NCI-H2081 (cell line): Measurements from ENCODE around the gene IQCH.
"Not testable (repeated sequence)": the region's sequence is repeated elsewhere in the genome, so short reads cannot be mapped to it uniquely, and the experiment has no call there.

Source experiments
- DNase-seq, 2 experiments: peaks; one replicate each; lab custom pipeline; 2025; lab: John Stamatoyannopoulos, UW

The IQCH gene

DNA sequence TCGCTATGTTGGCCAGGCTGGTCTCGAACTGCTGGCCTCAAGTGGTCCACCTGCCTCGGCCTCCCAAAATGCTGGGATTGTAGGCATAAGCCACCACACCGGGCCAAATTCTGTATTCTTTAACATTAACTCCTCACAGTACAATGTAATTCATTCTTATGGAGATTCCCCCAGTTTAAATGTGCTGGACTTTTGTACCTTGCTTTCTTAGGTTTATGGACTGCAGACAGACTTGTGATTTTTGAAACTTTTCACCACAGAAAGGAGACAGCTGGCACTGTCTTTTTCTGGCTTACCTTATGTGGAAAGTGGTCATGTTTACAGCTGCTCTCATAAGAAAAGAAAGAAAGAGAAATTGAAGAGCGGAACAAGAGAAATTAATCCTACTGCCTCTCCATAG, 103.8 kb downstream of the IQCH start:
- DNase-seq: no peak

DNA sequence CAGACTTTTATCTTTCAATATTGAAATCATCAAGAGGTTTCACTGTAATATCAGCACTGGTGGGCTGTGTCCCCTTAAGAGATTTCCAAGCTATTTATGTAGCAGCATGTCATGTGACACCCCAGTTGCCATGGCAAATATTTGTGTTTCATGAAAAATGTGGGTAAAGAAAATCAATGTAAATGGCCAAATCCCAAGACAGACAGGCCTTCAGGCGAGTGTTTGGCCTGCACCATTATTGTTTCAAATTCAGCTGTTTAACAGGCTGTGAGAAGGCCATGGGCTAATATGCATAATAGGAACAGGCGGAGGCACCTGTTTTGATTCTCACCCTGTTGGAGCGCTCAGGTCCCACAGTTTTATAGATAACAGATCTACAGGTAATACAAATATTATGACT, 104.2 kb downstream of the IQCH start:
- no peak for DNase-seq

GRCh38 chr15:67359431-67360079, 105.0 kb downstream of the IQCH start:
- DNase-seq: peak; percentile 9 to 42

- DNase-seq: no peak
These were observed 106.5 kb downstream of the IQCH start for GRCh38 chr15:67361100-67361499.

DNA sequence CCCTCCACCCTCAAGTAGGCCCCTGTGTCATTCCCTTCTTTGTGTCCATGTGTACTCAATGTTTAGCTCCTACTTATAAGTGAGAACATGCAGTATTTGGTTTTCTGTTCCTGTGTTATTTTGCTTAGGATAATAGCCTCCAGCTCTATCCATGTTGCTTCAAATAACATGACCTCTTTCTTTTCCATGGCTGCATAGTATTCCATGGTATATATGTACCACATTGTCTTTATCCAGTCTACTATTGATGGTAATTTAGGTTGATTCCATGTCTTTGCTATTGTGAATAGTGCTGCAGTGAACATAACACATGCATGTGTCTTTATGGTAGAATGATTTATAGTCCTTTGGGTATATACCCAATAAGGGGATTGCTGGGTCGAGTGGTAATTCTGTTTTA, 109.1 kb downstream of the IQCH start:
- DNase-seq: not testable (repeated sequence)

DNA sequence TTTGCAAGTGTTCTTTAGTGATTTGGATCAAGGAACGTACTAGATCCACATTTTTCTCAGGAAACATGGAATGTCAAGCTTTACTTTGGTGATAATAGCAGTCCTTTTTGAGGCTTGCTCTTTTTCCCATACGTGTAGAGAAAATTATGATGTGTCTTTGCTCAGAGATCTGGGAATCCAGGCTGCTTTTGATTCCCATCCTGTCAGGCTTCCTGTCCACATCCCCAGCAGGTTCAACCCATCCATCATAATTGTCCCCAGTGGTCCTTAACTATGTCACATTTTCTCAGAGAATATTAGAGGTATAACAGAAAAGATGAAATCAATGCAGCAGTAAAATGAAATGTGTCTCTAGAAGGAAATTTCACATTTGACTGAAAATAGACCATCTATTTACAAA, 111.4 kb downstream of the IQCH start:
- no peak for DNase-seq

DNA sequence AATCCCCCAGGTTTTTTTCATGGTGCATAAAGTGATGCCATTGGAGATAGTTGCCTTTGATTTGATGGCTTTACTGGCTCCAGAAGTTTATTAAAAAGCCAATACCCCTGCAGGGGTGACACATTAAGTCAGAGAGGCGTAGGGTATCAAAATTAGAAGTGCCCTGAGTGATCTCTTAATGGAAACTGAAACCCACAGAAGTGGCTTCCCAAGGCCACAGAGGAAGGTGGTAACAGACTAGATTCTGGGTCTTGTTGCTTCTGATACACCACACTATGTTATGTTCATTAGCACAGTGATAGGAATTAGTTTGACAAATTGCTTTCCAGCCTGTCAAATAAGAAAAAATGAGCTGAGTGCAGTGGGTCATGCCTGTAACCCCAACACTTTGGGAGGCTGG, 112.3 kb downstream of the IQCH start:
- no peak for DNase-seq

GRCh38 chr15:67369359-67369998, 114.9 kb downstream of the IQCH start:
- DNase-seq: no peak

DNA sequence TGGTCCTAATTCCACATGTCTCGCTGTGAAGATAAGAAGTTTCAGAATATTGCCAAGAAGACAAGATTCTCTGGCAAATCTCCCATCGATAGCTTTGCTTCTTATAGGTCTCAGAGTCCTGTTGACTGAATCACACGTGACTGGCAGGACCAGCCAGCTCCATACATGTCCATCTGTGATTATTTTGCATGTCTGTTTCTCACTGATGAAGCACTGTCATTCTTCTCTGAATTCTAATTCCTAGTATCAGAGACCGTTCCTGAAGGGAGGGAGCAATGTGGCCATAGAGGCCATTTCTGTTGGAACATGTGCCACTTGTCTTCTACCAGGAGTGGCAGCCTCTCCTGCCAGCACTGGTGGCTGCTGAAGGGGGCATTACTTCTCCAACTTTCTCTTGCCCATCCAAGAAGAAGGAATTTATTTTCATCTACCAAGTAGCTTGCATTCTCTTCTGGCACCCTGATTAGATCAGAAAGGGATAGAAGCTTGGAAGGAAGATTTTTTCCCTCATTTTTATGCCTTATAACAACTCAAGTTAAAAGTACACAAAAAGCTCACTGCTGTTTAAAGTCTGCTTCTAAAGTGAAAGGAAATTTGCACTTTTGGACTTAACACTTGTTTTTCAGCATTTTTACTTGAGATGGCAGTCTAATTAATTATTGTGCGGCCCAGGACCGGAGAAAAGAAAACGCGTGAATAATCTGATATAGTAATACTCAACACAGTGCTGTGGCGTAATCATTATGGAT, 115.8 kb downstream of the IQCH start:
- no peak for DNase-seq

GRCh38 chr15:67372543-67372942, 118.0 kb downstream of the IQCH start:
- no peak for DNase-seq

DNA sequence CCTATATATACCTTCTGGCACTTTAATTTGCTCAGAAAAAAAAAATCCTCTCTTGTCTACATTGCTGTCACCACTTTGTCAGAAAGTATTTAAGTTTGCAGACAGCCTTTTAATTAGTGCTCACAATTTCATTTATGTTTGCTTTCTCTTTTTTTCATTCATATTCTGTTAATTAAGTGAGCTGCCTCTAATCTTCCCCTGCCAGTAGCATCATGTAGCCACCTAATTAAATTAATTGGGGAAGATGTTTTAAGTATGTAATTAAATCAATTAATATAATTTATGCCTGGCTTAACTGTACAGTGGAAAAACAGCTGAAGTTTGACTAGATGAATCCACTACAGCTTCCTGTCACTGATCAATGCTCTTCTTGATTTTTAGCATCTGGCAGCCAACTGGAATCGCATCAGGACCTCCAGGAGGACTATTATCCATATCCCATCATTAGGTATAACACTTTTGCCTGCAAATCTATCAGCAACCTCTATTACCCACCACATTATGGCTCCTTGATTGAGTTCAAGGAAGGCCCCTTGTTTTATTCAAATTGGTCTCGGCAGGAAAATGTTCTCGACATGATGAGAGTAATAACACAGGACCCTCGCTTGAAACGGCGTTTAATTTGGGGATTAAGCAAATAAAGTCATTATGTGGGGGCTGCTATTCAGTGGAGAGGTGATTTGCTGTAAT, 118.5 kb downstream of the IQCH start:
- DNase-seq: no peak

GRCh38 chr15:67373971-67374370, 119.4 kb downstream of the IQCH start:
- no peak for DNase-seq

- no peak for DNase-seq
These were observed 124.9 kb downstream of the IQCH start for GRCh38 chr15:67379530-67379929.

- DNase-seq: no peak
These were observed 126.3 kb downstream of the IQCH start for GRCh38 chr15:67380921-67381320.

GRCh38 chr15:67381416-67382045, 126.9 kb downstream of the IQCH start:
- no peak for DNase-seq

DNA sequence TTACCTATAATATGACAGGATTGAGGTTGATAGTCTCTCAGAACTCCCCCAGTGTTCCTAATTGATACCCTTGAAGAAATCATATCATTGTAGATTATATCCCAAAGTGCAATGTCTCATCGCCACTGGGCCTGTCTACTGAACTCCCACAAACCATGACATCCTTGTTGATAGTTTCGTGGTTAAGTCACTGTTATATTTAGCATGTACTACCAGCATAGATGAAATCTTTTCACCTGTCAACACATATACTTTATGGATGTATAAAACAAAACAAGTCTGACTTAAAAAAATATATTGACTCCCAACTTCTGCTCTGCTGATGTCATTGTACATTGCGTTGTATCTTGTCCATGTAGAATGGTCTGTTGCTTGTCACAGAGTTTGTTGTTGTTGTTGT, 128.1 kb downstream of the IQCH start:
- no peak for DNase-seq

GRCh38 chr15:67383899-67384298, 129.3 kb downstream of the IQCH start:
- no peak for DNase-seq

DNA sequence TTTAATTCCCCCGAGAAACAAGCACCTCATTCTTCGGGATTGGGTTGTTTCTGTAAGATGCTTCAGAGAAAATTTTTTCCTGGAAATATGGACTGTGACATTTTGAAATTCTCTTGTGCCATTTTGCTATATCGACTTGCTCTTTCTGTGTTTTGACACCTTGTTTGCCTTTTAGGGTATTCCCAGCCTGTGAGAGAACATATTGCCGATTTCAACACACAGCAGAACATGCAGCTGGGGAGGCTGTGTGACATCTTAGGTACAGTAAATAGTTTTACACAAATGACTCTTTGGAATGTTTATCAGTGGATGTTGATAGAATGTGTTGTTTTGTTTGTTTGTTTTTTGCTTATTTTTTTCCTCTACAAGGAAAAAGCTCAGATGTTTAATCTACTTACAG, 130.2 kb downstream of the IQCH start:
- no peak for DNase-seq

- DNase-seq: no peak
These were observed 131.4 kb downstream of the IQCH start for GRCh38 chr15:67385971-67386370.

- DNase-seq: no peak
These were observed 132.4 kb downstream of the IQCH start for GRCh38 chr15:67386947-67387346.

GRCh38 chr15:67389975-67390374, 135.4 kb downstream of the IQCH start:
- no peak for DNase-seq
